B cell (primary cell): ENCODE data around the gene SPATA20. TPM values are rescaled to one million over a fixed set of nuclear protein-coding genes. Genes with fewer than 3 reads are reported as not detected.

Source experiments
- ATAC-seq: fragments of 200-7000 bp; cut with Tn5 transposase; one replicate; pipeline ENCODE4 v1.10.0; 2021; ENCODE audit warnings: low read depth, mild to moderate bottlenecking, moderate number of reproducible peaks, moderate library complexity
- CTCF ChIA-PET: fragments of 350-600 bp; sonication (Branson Sonifier 250); formaldehyde crosslinking; loops from one replicate; lab custom pipeline; 2021; ENCODE audit warnings: antibody characterized with exemption, inconsistent platforms; lab: Charles Lee
- POLR2A ChIA-PET: fragments of 350-600 bp; sonication (Branson Sonifier 250); formaldehyde crosslinking; loops from one replicate; lab custom pipeline; 2021; ENCODE audit warnings: antibody characterized with exemption; lab: Charles Lee
- DNase-seq: peaks from one replicate; pipeline ENCODE4 v3.0.0; 2013
- H2AFZ ChIP-seq: 2 replicates; pipeline ENCODE4 v1.6.1; 2012; ENCODE audit warnings: mild to moderate bottlenecking, low read depth, low read length; ENCODE audit not compliant: insufficient read depth, poor library complexity, severe bottlenecking
- H3K27ac ChIP-seq, 2 donors: 1 replicate in 1 of 2; 2 replicates in 1 of 2; pipeline ENCODE4 v1.5.1; 2012 to 2013; ENCODE audit warnings: low read length in 2 of 2, mild to moderate bottlenecking in 2 of 2, moderate library complexity in 1 of 2
- H3K27me3 ChIP-seq, 4 experiments: fragments of 200-600 bp in 1 of 4; sonication (generic) in 1 of 4; replicated peaks in 1 of 4; 1 replicate in 2 of 4; 2 replicates in 2 of 4; pipeline versions ENCODE4 v1.6.1 to v1.7.0; 2013 to 2016; ENCODE audit warnings: low read length in 3 of 4, mild to moderate bottlenecking in 2 of 4, mixed read lengths in 1 of 4, moderate library complexity in 1 of 4; ENCODE audit not compliant: insufficient read depth in 4 of 4, control insufficient read depth in 3 of 4; ENCODE audit errors: control extremely low read depth in 1 of 4
- H3K36me3 ChIP-seq, 2 experiments: replicated peaks in 1 of 2; 1 replicate in 1 of 2; 2 replicates in 1 of 2; pipeline versions ENCODE4 v1.6.1 to v1.7.1; 2013; ENCODE audit warnings: low read length in 1 of 2; ENCODE audit not compliant: insufficient read depth in 2 of 2, control insufficient read depth in 1 of 2; ENCODE audit errors: control extremely low read depth in 1 of 2, extremely low read depth in 1 of 2
- H3K4me1 ChIP-seq, 2 donors: fragments of 200-600 bp in 1 of 2; sonication (generic) in 1 of 2; 1 replicate in 1 of 2; 2 replicates in 1 of 2; pipeline versions ENCODE4 v1.5.1 to v1.6.1; 2013 to 2017; ENCODE audit warnings: low read length in 2 of 2; ENCODE audit not compliant: control insufficient read depth in 2 of 2, insufficient read depth in 2 of 2
- H3K4me2 ChIP-seq: replicated peaks from 2 replicates; pipeline ENCODE3; 2012; ENCODE audit warnings: mild to moderate bottlenecking, low read depth, low read length; ENCODE audit not compliant: poor library complexity, severe bottlenecking
- H3K4me3 ChIP-seq, 5 experiments: fragments of 200-600 bp in 1 of 5; sonication (generic) in 1 of 5; 1 replicate in 3 of 5; 2 replicates in 2 of 5; pipeline versions ENCODE4 v1.5.1 to v1.7.0; 2011 to 2016; ENCODE audit warnings: low read length in 4 of 5, mild to moderate bottlenecking in 4 of 5, low read depth in 2 of 5, control low read depth in 1 of 5, moderate library complexity in 1 of 5; ENCODE audit not compliant: insufficient read depth in 1 of 5; ENCODE audit errors: control extremely low read depth in 1 of 5, extremely low read depth in 1 of 5
- H3K79me2 ChIP-seq: fragments of 200-600 bp; sonication (generic); one replicate; pipeline ENCODE4 v1.6.0; 2016; ENCODE audit warnings: low read length; ENCODE audit not compliant: control insufficient read depth, insufficient read depth
- H3K9ac ChIP-seq: fragments of 200-600 bp; sonication (generic); 2 replicates; pipeline ENCODE4 v1.6.1; 2017; ENCODE audit warnings: mild to moderate bottlenecking, low read length, moderate library complexity
- H3K9me3 ChIP-seq, 3 donors: one replicate each; pipeline versions ENCODE4 v1.6.1 to v1.7.1; 2013; ENCODE audit warnings: low read length in 2 of 3; ENCODE audit not compliant: control insufficient read depth in 2 of 3, insufficient read depth in 1 of 3; ENCODE audit errors: control extremely low read depth in 1 of 3
- H4K20me1 ChIP-seq: 2 replicates; pipeline ENCODE4 v1.6.0; 2012; ENCODE audit warnings: mild to moderate bottlenecking, low read length; ENCODE audit not compliant: insufficient read depth, control insufficient read depth, poor library complexity, severe bottlenecking
- H3K27ac Mint-ChIP-seq: one replicate; pipeline ENCODE4 v1.8.0; 2021; ENCODE audit warnings: mixed read lengths
- H3K27me3 Mint-ChIP-seq: one replicate; pipeline ENCODE4 v1.8.0; 2021; ENCODE audit warnings: mixed read lengths
- H3K4me1 Mint-ChIP-seq: one replicate; pipeline ENCODE4 v1.8.0; 2021; ENCODE audit warnings: mixed read lengths
- H3K4me3 Mint-ChIP-seq: one replicate; pipeline ENCODE4 v1.8.0; 2021; ENCODE audit warnings: mixed read lengths
- H3K9me3 Mint-ChIP-seq: one replicate; pipeline ENCODE4 v1.8.0; 2022; ENCODE audit warnings: mixed read lengths; ENCODE audit not compliant: insufficient read depth
- EZH2 ChIP-seq: IDR thresholded peaks from 2 replicates; pipeline ENCODE4 v1.6.1; 2012; ENCODE audit warnings: borderline replicate concordance, low read depth, mild to moderate bottlenecking, moderate library complexity, low read length; ENCODE audit not compliant: insufficient read depth, poor library complexity, severe bottlenecking
- WGBS: methylation state at CpG from one replicate; pipeline ENCODE4 v1.1.5; 2013; ENCODE audit warnings: missing lambda C conversion rate; ENCODE audit not compliant: insufficient coverage; 5-methylcytosine and 5-hydroxymethylcytosine counted together
- intact Hi-C: fragments of 100-400 bp; cut with micrococcal nuclease; formaldehyde crosslinking; loops from one replicate; pipeline ENCODE4 v1.10.0; 2022
- polyA plus RNA-seq: library from polyadenylated mRNA; depleted of rRNA; stranded (reverse); fragments of >200 nt; gene quantifications from 2 replicates; pipeline ENCODE4 v1.2.3, GENCODE V29; 2012
- total RNA-seq, 2 donors: library from RNA; stranded (reverse); fragments of 120-200 nt in 1 of 2; gene quantifications; 1 replicate in 1 of 2; 2 replicates in 1 of 2; pipeline versions ENCODE4 v1.2.3 to v1.2.4, GENCODE V29; 2013 to 2022
- TF ChIP-seq, protein P1 (sequence below): fragments of 200-600 bp; IDR thresholded peaks from one replicate; pipeline ENCODE4 v1.8.0; 2022; ENCODE audit warnings: antibody characterized with exemption, mild to moderate bottlenecking

SPATA20 gene
- total and polyA plus RNA-seq, 2 donors (not counting 1 experiment from before 2014, with no cell fraction given): 61.7 to 68.5 TPM

DNA sequence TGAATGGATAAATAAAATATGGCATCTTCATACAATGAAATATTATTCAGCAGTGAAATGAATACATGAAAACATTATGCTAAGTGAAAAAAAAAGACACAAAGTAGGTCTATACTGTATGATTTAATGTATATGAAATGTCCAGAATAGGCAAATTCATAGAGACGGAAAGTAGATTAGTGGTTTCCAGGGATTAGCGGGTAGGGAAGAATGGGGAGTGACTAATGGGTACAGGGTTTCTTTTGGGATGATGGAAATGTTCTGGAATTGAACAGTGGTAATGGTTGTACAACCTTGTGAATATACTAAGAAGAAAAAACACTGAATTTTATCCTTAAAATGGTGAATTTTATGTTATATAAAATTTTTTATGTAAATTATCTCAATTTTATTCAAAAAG is 47.3 kb upstream of the SPATA20 start:
- no peak overlapping the region for H2AFZ ChIP-seq
- no peaks in the 10 kb centered on the region for H4K20me1 ChIP-seq
- ChIA-PET POLR2A (interaction anchor here (0.7 kb wide), 1 partner anchor 118 kb away, joined by 5 read pairs; no protein-coding TSS in a partner anchor), CTCF (interaction anchor here (0.7 kb wide), 1 partner anchor 9 kb away, joined by 3 read pairs; no protein-coding TSS in a partner anchor)
- no peaks in the 10 kb centered on the region for H3K79me2 ChIP-seq
- no peaks in the 10 kb centered on the region for H3K4me1 ChIP-seq
- H3K4me2 ChIP-seq: no peak overlapping the region
- no peak for ATAC-seq
- no peak overlapping the region for H3K4me3 ChIP-seq
- Mint-ChIP-seq H3K27me3 (peaks cover 3% of the 10 kb centered on the region), H3K9me3 (no peaks in the 10 kb centered on the region), H3K27ac (no peak overlapping the region), H3K4me3 (no peak overlapping the region), H3K4me1 (no peaks in the 10 kb centered on the region)
- no peak overlapping the region for H3K9ac ChIP-seq
- no peak for DNase-seq
- H3K27me3 ChIP-seq: no peaks in the 10 kb centered on the region
- H3K27ac ChIP-seq: no peak overlapping the region
- no peaks in the 10 kb centered on the region for H3K9me3 ChIP-seq
- TF ChIP-seq, protein P1, sequence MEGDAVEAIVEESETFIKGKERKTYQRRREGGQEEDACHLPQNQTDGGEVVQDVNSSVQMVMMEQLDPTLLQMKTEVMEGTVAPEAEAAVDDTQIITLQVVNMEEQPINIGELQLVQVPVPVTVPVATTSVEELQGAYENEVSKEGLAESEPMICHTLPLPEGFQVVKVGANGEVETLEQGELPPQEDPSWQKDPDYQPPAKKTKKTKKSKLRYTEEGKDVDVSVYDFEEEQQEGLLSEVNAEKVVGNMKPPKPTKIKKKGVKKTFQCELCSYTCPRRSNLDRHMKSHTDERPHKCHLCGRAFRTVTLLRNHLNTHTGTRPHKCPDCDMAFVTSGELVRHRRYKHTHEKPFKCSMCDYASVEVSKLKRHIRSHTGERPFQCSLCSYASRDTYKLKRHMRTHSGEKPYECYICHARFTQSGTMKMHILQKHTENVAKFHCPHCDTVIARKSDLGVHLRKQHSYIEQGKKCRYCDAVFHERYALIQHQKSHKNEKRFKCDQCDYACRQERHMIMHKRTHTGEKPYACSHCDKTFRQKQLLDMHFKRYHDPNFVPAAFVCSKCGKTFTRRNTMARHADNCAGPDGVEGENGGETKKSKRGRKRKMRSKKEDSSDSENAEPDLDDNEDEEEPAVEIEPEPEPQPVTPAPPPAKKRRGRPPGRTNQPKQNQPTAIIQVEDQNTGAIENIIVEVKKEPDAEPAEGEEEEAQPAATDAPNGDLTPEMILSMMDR: no peak
- TF ChIP-seq EZH2: no peak
- intact Hi-C loops: loop anchor here (2.0 kb wide), 1 partner anchor 21 kb away; the partner anchor contains the start of gene RSAD1
- H3K36me3 ChIP-seq: no peaks in the 10 kb centered on the region
- WGBS: 100% methylated on average over 2 of the region's 2 CpGs

DNA sequence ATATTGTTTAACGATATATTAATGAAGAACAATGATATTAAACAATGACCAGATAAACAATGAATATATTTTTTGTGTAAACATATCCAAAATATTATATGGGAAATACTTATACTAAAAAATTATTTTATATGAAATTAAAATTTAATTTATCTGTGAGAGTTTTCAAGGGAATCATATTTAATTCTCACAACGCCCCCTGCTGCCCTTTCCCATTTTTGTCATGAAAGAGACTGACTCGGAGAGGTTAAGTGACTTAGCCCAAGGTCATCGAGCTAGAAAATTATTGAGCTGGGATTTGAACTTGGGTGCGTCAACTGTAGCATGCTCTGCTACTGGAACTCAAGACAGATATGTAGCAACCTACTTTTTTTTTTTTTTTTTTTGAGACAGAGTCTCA is 45.9 kb upstream of the SPATA20 start:
- H3K9ac ChIP-seq: no peak overlapping the region
- ChIA-PET POLR2A (no interaction called here), CTCF (interaction anchor here (0.5 to 3.3 kb wide), 15 partner anchors 9 to 1938 kb away, joined by 3 to 18 read pairs (median 4); partner anchors contain the start of genes LRRC59 and NME1)
- 43% methylated on average over 1 of the region's 5 CpGs for WGBS
- Mint-ChIP-seq H3K9me3 (no peaks in the 10 kb centered on the region), H3K4me1 (no peaks in the 10 kb centered on the region), H3K27me3 (peaks cover 3% of the 10 kb centered on the region), H3K27ac (no peak overlapping the region), H3K4me3 (no peak overlapping the region)
- TF ChIP-seq, protein P1: peak; percentile 62
- TF ChIP-seq EZH2: no peak
- H3K27me3 ChIP-seq: peaks cover 0 to 2% (median 0%) of the 10 kb centered on the region in 4 experiments
- no peak for ATAC-seq
- H3K4me2 ChIP-seq: no peak overlapping the region
- H3K36me3 ChIP-seq: no peaks in the 10 kb centered on the region
- intact Hi-C loops: loop anchor here (1.0 to 2.0 kb wide), 2 partner anchors 22 to 139 kb away; partner anchors contain the start of gene RSAD1
- no peak overlapping the region for H3K4me3 ChIP-seq
- no peaks in the 10 kb centered on the region for H3K4me1 ChIP-seq
- H4K20me1 ChIP-seq: no peaks in the 10 kb centered on the region
- DNase-seq: peak; percentile 34
- H2AFZ ChIP-seq: no peak overlapping the region
- no peaks in the 10 kb centered on the region for H3K79me2 ChIP-seq
- H3K9me3 ChIP-seq: peaks cover 0 to 2% (median 0%) of the 10 kb centered on the region in 3 donors
- H3K27ac ChIP-seq: no peak overlapping the region
